HepG2 (cell line): ENCODE data around the gene NBEA. TPM values are rescaled to one million over a fixed set of nuclear protein-coding genes. Genes with fewer than 3 reads are reported as not detected.

Experiments used
- ATAC-seq: fragments of 200-7000 bp; cut with Tn5 transposase; 3 replicates; pipeline ENCODE4 v1.9.1; 2020; ENCODE audit warnings: mild to moderate bottlenecking, moderate library complexity
- BruUV-seq: library from RNA; stranded (reverse); fragments of 400-500 nt; replicated peaks from 2 replicates; lab custom pipeline; 2021; lab: Mats Ljungman, UMichigan
- CTCF ChIA-PET: fragments of 300-600 bp; formaldehyde crosslinking; extraction: SDS; loops from one replicate; lab custom pipeline; 2021; ENCODE audit warnings: low total read pairs, inconsistent platforms, low intra/inter-chr PET ratio; lab: Yijun Ruan, JAX
- POLR2A ChIA-PET: fragments of 350-600 bp; sonication (Branson Sonifier 250); formaldehyde crosslinking; loops from one replicate; lab custom pipeline; 2020; ENCODE audit warnings: antibody characterized with exemption, inconsistent platforms; lab: Yijun Ruan, JAX
- DNase-seq: peaks from one replicate; pipeline ENCODE4 v3.0.0-alpha.2; 2015; ENCODE audit warnings: low spot score
- FAIRE-seq: peaks from 3 replicates; lab custom pipeline; 2011; peaks lifted over from hg19 to GRCh38; lab: Jason Lieb, UNC
- H2AFZ ChIP-seq: one replicate; pipeline ENCODE4 v1.6.1; 2011; ENCODE audit warnings: low read length, inconsistent platforms
- H3K27ac ChIP-seq: fragments of 300-600 bp; 3 replicates; pipeline ENCODE4 v1.8.0; 2011; ENCODE audit warnings: mixed run types, mild to moderate bottlenecking, mixed read lengths, low read length, inconsistent platforms; ENCODE audit not compliant: insufficient read depth; ENCODE audit errors: extremely low read length
- H3K27me3 ChIP-seq, 2 experiments: fragments of 200-600 bp in 1 of 2; 2 replicates in 1 of 2; 3 replicates in 1 of 2; pipeline versions ENCODE4 v1.6.0 to v1.8.0; 2011; ENCODE audit warnings: low read length in 2 of 2, mild to moderate bottlenecking in 2 of 2, moderate library complexity in 2 of 2, inconsistent platforms in 1 of 2; ENCODE audit not compliant: insufficient read depth in 2 of 2, control insufficient read depth in 1 of 2
- H3K36me3 ChIP-seq, 2 experiments: fragments of 200-600 bp in 1 of 2; replicated peaks in 1 of 2; 2 replicates in 1 of 2; 3 replicates in 1 of 2; pipeline versions ENCODE4 v1.5.1 to v1.8.0; 2011; ENCODE audit warnings: low read length in 2 of 2, inconsistent platforms in 1 of 2; ENCODE audit not compliant: insufficient read depth in 2 of 2, control insufficient read depth in 1 of 2
- H3K4me1 ChIP-seq: 2 replicates; pipeline ENCODE4 v1.5.1; 2012; ENCODE audit warnings: low read length, inconsistent platforms; ENCODE audit not compliant: insufficient read depth
- H3K4me2 ChIP-seq: 2 replicates; pipeline ENCODE4 v1.6.0; 2011; ENCODE audit warnings: low read depth, low read length, inconsistent platforms
- H3K4me3 ChIP-seq, 3 experiments: fragments of 200-600 bp in 1 of 3; sonication (generic), shearing (Covaris generic) in 1 of 3; replicated peaks in 1 of 3; 2 replicates each; pipeline ENCODE4 v1.5.1; 2011 to 2016; ENCODE audit warnings: low read length in 3 of 3, inconsistent platforms in 2 of 3, low read depth in 2 of 3, mild to moderate bottlenecking in 2 of 3, control low read depth in 1 of 3, mixed read lengths in 1 of 3; ENCODE audit not compliant: insufficient read depth in 1 of 3
- H3K79me2 ChIP-seq: one replicate; pipeline ENCODE4 v1.6.1; 2011; ENCODE audit warnings: low read length, inconsistent platforms; ENCODE audit not compliant: insufficient read depth
- H3K9ac ChIP-seq: 2 replicates; pipeline ENCODE4 v1.6.0; 2011; ENCODE audit warnings: mild to moderate bottlenecking, low read depth, low read length, inconsistent platforms; ENCODE audit not compliant: insufficient read depth
- H3K9me3 ChIP-seq: 2 replicates; pipeline ENCODE4 v1.5.1; 2012; ENCODE audit warnings: mild to moderate bottlenecking, low read length
- H4K20me1 ChIP-seq: 2 replicates; pipeline ENCODE4 v1.6.0; 2011; ENCODE audit warnings: inconsistent platforms, mild to moderate bottlenecking, low read length, moderate library complexity; ENCODE audit not compliant: insufficient read depth
- CEBPG ChIP-seq: IDR thresholded peaks from 2 replicates; pipeline ENCODE4 v1.6.1; 2016
- NFE2L1 ChIP-seq: sonication (generic); formaldehyde crosslinking; IDR thresholded peaks from 2 replicates; pipeline ENCODE4 v1.4.0; 2020; ENCODE audit warnings: missing genetic modification reagents, mild to moderate bottlenecking, borderline replicate concordance
- NFIC ChIP-seq: IDR thresholded peaks from 2 replicates; pipeline ENCODE4 v1.6.1; 2012; ENCODE audit warnings: mild to moderate bottlenecking, low read length, inconsistent platforms
- PHF21A ChIP-seq: sonication (generic); formaldehyde crosslinking; IDR thresholded peaks from 2 replicates; pipeline ENCODE4 v1.5.0; 2020; ENCODE audit warnings: mild to moderate bottlenecking, missing genetic modification reagents
- SMYD3 ChIP-seq: sonication (generic); formaldehyde crosslinking; IDR thresholded peaks from 2 replicates; pipeline ENCODE4 v1.8.1; 2023; ENCODE audit warnings: mild to moderate bottlenecking, missing genetic modification reagents
- STAT5B ChIP-seq: sonication (generic); formaldehyde crosslinking; IDR thresholded peaks from 2 replicates; pipeline ENCODE4 v1.4.0; 2020; ENCODE audit warnings: missing genetic modification reagents
- TRAFD1 ChIP-seq: sonication (generic); formaldehyde crosslinking; IDR thresholded peaks from 2 replicates; pipeline ENCODE4 v1.5.1; 2020; ENCODE audit warnings: missing genetic modification reagents, mild to moderate bottlenecking, borderline replicate concordance
- U2AF2 ChIP-seq: fragments of 200-400 bp; formaldehyde crosslinking; IDR thresholded peaks from 2 replicates; pipeline ENCODE4 v1.6.1; 2017; ENCODE audit warnings: low read depth, mild to moderate bottlenecking, low read length
- ZFP41 ChIP-seq: sonication (generic); formaldehyde crosslinking; IDR thresholded peaks from 2 replicates; pipeline ENCODE4 v1.4.0; 2020; ENCODE audit warnings: mild to moderate bottlenecking, missing genetic modification reagents, borderline replicate concordance
- ZFP90 ChIP-seq: sonication (generic); formaldehyde crosslinking; IDR thresholded peaks from 2 replicates; pipeline ENCODE4 v1.8.0; 2022; ENCODE audit warnings: missing genetic modification reagents, mild to moderate bottlenecking, inconsistent platforms, borderline replicate concordance
- ZNF20 ChIP-seq: sonication (generic); formaldehyde crosslinking; IDR thresholded peaks from 2 replicates; pipeline ENCODE4 v1.4.0; 2020; ENCODE audit warnings: mild to moderate bottlenecking, moderate library complexity, missing genetic modification reagents
- ZNF414 ChIP-seq: sonication (generic); formaldehyde crosslinking; IDR thresholded peaks from 2 replicates; pipeline ENCODE4 v1.5.0; 2020; ENCODE audit warnings: missing genetic modification reagents
- ZNF503 ChIP-seq: sonication (generic); formaldehyde crosslinking; IDR thresholded peaks from 2 replicates; pipeline ENCODE4 v1.4.0; 2020; ENCODE audit warnings: missing genetic modification reagents
- ZNF567 ChIP-seq: sonication (generic); formaldehyde crosslinking; IDR thresholded peaks from 2 replicates; pipeline ENCODE4 v1.8.1; 2023; ENCODE audit warnings: mild to moderate bottlenecking, missing genetic modification reagents, borderline replicate concordance
- WGBS: methylation state at CpG from one replicate; pipeline ENCODE4 v1.1.6; 2017; ENCODE audit warnings: low lambda C conversion rate; 5-methylcytosine and 5-hydroxymethylcytosine counted together
- in situ Hi-C: cut with HindIII; loops from 2 replicates; pipeline ENCODE4 v1.10.0; 2017; ENCODE audit warnings: low pct_unique_long_range_greater_than_20kb; ENCODE audit not compliant: extremely low pct_ligation_motif_present
- intact Hi-C: fragments of 100-400 bp; cut with micrococcal nuclease; formaldehyde crosslinking; loops from one replicate; pipeline ENCODE4 v1.10.0; 2022; ENCODE audit not compliant: unreplicated experiment
- polyA plus RNA-seq, 8 experiments: library from polyadenylated mRNA; depleted of rRNA in 3 of 8; stranded (reverse) in 7 of 8; unstranded in 1 of 8; fragments of >200 nt; fragmentation: Illumina TruSeq in 4 of 8; extraction: Trizol in 4 of 8; gene quantifications; 2 replicates each; pipeline versions ENCODE4 v1.2.1 to v1.2.3, GENCODE V29; 2011 to 2016; ENCODE audit warnings: low read depth in 4 of 8, missing spikeins in 1 of 8, mixed read lengths in 1 of 8; ENCODE audit not compliant: insufficient read depth in 1 of 8
- total RNA-seq, 5 experiments: library from RNA; depleted of rRNA; stranded (reverse); fragments of >200 nt; fragmentation: Illumina TruSeq; extraction: Trizol; gene quantifications; 2 replicates each; pipeline ENCODE4 v1.2.3, GENCODE V29; 2016; ENCODE audit warnings: low read depth in 1 of 5
- TF ChIP-seq, protein P1 (sequence below): sonication (generic); formaldehyde crosslinking; IDR thresholded peaks from 2 replicates; pipeline ENCODE4 v1.5.0; 2020; ENCODE audit warnings: missing genetic modification reagents
- TF ChIP-seq, protein P2 (sequence below): sonication (generic); formaldehyde crosslinking; IDR thresholded peaks from 2 replicates; pipeline ENCODE4 v1.8.1; 2022; ENCODE audit warnings: low read depth, mild to moderate bottlenecking, missing genetic modification reagents
- TF ChIP-seq, protein P3 (sequence below): sonication (generic); formaldehyde crosslinking; IDR thresholded peaks from 2 replicates; pipeline ENCODE4 v1.4.0; 2020; ENCODE audit warnings: mild to moderate bottlenecking, missing genetic modification reagents

The NBEA gene
- total and polyA plus RNA-seq, 2 of the 13 experiments (the other 11 are each of a cell fraction or from before 2014, with no cell fraction given), result 2.7 to 2.8 TPM

DNA sequence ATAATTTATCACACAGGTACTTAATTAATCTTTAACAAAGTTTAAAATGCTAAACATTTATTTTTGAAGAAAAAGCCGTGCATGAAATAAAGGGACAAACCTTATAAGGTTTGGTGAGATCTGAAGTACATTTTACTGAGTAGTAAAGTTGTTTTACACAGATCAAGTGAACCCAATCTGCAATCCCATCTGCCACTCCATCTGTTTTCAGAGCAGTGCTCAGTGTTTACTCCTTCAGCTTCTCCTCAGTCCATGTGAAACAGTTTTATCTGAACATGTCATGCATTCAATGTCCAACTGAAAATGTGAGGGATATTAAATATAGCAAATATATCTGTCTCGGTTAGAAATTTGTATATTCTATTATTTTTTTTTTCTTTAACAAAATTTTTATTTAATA lies 367.6 kb downstream of the NBEA start:
- FAIRE-seq (no peak), ATAC-seq (no peak), DNase-seq (no peak)
- BruUV-seq, result no TSS peak
- Histone ChIP-seq H3K4me1 (no peaks in the 10 kb centered on the region), H3K4me2 (no peak overlapping the region), H3K9ac (no peak overlapping the region), H3K79me2 (no peaks in the 10 kb centered on the region), H3K4me3 (no peak overlapping the region), H3K27ac (no peak overlapping the region), H3K9me3 (no peaks in the 10 kb centered on the region), H2AFZ (no peak overlapping the region), H3K27me3 (no peaks in the 10 kb centered on the region; a peak in 1 of 5 replicates), H3K36me3 (no peaks in the 10 kb centered on the region), H4K20me1 (no peaks in the 10 kb centered on the region)
- intact Hi-C loops (no loop called here), in situ Hi-C loops (no loop called here)
- CTCF ChIA-PET, result no interaction called here
- POLR2A ChIA-PET, result no interaction called here
- 93% methylated on average over 2 of the region's 2 CpGs for WGBS
- no peak for TF ChIP-seq ZNF414 (CRISPR knock-in tag)
- TF ChIP-seq ZNF567 (CRISPR knock-in tag), result no peak
- no peak for TF ChIP-seq PHF21A (CRISPR knock-in tag)
- TF ChIP-seq ZNF503, result no peak
- TF ChIP-seq TRAFD1 (CRISPR knock-in tag), result no peak
- TF ChIP-seq SMYD3 (CRISPR knock-in tag), result no peak
- TF ChIP-seq, protein P1, sequence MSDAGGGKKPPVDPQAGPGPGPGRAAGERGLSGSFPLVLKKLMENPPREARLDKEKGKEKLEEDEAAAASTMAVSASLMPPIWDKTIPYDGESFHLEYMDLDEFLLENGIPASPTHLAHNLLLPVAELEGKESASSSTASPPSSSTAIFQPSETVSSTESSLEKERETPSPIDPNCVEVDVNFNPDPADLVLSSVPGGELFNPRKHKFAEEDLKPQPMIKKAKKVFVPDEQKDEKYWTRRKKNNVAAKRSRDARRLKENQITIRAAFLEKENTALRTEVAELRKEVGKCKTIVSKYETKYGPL (CRISPR knock-in tag), result no peak
- no peak for TF ChIP-seq ZFP41 (CRISPR knock-in tag)
- no peak for TF ChIP-seq STAT5B (CRISPR knock-in tag)
- no peak for TF ChIP-seq ZNF20 (CRISPR knock-in tag)
- no peak for TF ChIP-seq NFIC
- TF ChIP-seq, protein P2, sequence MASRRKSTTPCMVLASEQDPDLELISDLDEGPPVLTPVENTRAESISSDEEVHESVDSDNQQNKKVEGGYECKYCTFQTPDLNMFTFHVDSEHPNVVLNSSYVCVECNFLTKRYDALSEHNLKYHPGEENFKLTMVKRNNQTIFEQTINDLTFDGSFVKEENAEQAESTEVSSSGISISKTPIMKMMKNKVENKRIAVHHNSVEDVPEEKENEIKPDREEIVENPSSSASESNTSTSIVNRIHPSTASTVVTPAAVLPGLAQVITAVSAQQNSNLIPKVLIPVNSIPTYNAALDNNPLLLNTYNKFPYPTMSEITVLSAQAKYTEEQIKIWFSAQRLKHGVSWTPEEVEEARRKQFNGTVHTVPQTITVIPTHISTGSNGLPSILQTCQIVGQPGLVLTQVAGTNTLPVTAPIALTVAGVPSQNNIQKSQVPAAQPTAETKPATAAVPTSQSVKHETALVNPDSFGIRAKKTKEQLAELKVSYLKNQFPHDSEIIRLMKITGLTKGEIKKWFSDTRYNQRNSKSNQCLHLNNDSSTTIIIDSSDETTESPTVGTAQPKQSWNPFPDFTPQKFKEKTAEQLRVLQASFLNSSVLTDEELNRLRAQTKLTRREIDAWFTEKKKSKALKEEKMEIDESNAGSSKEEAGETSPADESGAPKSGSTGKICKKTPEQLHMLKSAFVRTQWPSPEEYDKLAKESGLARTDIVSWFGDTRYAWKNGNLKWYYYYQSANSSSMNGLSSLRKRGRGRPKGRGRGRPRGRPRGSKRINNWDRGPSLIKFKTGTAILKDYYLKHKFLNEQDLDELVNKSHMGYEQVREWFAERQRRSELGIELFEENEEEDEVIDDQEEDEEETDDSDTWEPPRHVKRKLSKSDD (CRISPR knock-in tag), result no peak
- TF ChIP-seq, protein P3, sequence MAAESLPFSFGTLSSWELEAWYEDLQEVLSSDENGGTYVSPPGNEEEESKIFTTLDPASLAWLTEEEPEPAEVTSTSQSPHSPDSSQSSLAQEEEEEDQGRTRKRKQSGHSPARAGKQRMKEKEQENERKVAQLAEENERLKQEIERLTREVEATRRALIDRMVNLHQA (CRISPR knock-in tag), result no peak
- no peak for TF ChIP-seq NFE2L1 (CRISPR knock-in tag)
- TF ChIP-seq U2AF2, result no peak
- TF ChIP-seq ZFP90 (CRISPR knock-in tag), result no peak
- TF ChIP-seq CEBPG (CRISPR knock-in tag), result no peak
